GM21737 (cell line): ENCODE data around the gene OR2H2.

Experiments used
- ATAC-seq: cut with Tn5 transposase; IDR thresholded peaks from one replicate; pipeline ENCODE4 v1.9.1; 2021; ENCODE audit warnings: mild to moderate bottlenecking, moderate library complexity; ENCODE audit not compliant: unreplicated experiment

The OR2H2 gene

DNA sequence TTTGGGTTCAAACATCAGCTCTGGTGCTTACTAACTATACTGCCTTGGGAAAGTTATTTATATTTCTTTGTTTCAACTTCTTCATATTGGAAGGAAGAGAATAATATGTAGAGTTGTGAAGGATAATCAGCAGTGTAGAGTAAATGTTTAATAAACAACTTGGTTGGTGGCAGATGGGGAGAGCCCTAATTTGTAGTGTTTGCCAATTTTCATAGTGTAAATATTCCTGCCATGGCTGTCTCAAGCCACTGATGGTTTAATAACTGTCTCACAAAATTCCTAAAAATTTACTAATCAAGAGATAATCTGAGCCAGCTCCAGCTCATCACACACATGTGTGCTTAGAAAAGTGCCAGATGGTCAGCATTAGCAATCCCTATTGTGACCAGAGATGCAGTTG lies at the start of gene OR2H2:
Gene OR2H2 (plus strand): TSS at position 301 of the 400 bp plus-strand sequence. CDS start 2,824 bp downstream, outside the sequence.
- no peak for ATAC-seq

DNA sequence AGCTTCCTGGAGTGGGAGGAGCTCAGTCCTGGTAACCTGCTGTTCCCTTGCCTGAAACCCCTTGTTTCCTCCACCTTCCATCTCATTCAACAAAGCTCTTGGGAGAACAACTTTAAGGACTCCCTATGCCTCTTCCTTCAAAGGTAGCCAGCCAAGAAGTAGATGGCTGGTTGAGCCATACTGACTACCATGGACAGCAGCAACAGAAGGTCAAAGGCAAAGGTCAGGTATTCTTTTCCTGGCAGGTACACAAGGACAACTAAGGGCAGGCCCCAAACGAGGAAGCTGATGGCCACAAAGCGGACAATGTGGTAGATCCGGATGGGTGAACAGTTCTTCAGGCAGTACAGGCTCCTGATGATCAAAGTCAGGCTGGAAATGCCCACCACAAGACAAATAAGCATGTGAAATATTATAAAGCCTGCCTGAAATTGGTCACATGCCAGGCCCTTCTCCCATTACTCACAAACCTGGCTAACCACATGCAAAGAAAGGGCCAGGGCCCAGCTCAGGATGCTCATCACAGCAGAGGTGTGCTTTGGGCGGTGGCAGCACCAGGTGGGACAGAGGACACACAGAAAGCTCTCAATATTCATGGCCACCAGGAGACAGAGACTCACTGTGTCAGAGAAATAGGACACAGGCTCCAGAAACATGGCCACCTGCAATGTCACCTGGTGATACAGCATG lies 47.1 kb upstream of the OR2H2 start:
- ATAC-seq, result no peak

DNA sequence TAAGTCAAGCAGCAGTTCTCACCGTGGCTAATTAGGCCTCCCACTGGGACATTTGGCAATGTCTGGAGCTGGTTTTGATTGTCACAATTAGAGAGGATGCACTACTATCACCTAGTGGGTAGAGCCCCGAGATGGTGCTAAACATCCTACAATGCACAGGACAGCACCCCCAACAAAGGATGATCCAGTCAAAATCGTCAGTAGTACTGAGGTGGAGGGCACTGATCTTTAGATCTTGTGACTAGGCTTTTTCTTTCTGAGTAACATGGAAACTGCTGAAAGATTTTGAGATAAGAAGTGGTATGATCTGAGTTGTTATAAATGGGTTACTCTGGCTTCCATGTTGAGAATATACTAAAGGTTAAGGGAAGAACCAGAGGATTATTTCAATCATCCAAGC lies 37.3 kb upstream of the OR2H2 start:
- ATAC-seq, result no peak

DNA sequence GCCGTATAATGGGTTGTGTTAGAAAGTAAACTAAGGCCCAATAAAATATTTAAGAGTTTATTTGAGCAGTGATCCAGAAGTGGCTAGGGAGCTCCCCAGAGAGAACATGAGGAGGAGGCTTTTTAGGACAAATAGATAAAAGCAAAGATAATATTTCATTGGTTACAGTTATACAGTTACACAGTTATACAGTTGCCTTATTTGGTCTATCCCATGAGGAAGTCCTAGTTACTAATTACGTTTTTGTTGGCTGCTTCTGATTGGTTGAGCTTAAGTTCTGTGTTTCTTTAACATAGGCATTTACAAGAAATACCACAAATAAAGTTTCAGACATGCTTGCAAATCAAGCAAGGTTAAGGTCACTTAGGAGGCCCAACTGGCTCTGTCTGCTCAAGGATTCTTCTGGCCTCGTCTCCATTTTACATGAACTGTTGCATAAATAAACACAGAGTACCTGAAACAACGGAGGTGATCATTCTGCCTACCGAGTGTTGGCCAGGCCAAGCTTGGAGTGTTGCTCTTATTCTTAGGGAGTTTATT lies 32.3 kb upstream of the OR2H2 start:
- ATAC-seq, result no peak

DNA sequence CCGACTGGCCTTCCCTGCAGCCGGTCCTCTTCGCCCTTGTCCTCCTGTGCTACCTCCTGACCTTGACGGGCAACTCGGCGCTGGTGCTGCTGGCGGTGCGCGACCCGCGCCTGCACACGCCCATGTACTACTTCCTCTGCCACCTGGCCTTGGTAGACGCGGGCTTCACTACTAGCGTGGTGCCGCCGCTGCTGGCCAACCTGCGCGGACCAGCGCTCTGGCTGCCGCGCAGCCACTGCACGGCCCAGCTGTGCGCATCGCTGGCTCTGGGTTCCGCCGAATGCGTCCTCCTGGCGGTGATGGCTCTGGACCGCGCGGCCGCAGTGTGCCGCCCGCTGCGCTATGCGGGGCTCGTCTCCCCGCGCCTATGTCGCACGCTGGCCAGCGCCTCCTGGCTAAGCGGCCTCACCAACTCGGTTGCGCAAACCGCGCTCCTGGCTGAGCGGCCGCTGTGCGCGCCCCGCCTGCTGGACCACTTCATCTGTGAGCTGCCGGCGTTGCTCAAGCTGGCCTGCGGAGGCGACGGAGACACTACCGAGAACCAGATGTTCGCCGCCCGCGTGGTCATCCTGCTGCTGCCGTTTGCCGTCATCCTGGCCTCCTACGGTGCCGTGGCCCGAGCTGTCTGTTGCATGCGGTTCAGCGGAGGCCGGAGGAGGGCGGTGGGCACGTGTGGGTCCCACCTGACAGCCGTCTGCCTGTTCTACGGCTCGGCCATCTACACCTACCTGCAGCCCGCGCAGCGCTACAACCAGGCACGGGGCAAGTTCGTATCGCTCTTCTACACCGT lies 31.5 kb upstream of the OR2H2 start:
- ATAC-seq, result no peak

DNA sequence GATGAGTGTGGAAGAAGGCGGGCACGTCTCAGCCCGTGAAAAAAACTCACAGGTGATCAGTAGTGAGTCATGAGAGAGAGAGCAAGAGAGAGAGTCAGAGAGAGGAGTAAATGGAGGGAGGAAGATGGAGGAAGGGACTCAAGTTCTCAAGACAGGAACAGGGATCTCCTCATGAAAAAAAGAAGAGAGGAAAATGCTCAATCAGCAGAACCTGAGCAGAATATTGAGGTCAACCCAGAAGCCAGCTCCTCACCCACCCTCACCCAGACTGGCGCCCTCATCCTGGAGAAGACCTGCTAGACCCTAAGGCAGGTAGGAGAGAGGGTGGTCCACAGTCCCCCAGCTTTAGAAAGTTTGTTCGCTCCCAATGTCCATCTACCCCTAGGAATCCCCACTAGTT lies 30.2 kb upstream of the OR2H2 start:
- ATAC-seq, result no peak

DNA sequence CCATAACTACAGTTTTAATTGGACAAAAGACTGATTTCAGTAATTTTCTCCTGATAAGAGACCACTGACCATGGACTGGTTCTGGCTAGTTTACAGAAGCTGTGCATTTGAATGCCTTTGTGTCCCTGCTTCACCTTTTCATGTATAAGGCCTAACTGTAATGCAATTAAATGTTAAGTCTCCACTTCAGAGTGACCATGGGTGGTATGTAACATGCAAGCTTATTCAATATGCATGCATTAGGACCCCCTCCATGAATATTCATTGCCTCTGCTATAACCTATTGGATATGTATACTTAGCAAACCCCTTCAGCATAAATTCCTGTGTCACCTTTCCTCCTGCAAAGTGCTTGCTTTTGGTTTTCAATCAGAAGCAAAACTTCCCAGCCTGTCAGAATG lies 27.6 kb upstream of the OR2H2 start:
- no peak for ATAC-seq

DNA sequence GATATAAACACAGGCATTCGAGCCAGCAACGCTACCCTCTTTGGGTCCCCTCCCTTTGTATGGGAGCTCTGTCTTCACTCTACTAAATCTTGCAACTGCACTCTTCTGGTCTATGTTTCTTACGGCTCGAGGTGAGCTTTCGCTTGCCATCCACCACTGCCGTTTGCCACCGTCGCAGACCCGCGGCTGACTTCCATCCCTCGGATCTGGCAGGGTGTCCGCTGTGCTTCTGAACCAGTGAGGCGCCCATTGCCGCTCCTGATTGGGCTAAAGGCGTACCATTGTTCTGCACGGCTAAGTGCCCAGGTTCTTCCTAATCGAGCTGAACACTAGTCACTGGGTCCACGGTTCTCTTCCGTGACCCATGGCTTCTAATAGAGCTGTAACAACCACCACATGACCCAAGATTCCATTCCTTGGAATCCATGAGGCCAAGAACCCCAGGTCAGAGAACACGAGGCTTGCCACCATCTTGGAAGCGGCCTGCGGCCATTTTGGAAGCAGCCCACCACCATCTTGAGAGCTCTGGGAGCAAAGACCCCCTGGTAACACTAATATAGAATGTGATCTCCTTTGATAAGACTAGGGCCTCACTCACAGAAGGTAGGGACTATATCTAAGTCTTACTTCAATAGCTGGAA lies 26.4 kb upstream of the OR2H2 start:
- ATAC-seq, result no peak

DNA sequence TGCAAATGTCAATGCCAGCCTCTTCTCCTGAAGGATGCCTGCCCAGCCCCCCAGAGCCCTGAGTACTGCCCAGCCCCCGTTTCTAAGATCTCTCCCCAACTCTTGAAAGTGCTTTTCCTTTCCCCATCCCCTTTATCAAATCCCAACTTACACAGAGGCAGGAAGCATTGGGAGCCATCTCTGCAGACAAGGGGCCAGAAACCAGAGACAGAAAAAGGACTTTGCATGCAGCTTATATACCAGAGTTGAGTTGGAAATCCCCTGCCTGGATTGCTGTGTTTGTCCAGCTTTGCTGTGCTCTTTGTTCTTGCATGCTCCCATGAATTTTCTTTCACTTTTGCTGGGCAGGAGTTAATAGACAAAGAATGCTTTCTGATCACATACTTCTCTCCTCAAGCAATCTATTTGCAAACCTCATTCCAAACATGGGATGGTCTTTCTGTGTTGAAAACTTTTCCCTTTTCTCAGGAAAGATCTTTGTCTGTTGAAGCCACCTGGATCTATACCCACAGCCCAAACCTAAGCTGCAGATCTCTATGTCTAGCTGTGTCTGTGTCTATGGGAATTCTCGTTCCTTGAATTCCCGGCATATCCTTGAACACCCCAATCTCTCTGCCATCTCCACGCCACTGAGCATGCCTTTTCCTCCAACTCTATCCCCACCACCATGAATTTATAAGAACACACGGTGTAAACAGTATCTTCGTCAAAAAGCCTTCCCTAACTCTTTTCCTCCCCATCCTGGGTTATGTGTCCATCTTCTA lies 25.2 kb upstream of the OR2H2 start, which contains the start of gene UBD:
Gene UBD (minus strand): TSS at position 209 of the 764 bp plus-strand sequence. CDS start 31 bp downstream, at position 178.
- ATAC-seq, result no peak

DNA sequence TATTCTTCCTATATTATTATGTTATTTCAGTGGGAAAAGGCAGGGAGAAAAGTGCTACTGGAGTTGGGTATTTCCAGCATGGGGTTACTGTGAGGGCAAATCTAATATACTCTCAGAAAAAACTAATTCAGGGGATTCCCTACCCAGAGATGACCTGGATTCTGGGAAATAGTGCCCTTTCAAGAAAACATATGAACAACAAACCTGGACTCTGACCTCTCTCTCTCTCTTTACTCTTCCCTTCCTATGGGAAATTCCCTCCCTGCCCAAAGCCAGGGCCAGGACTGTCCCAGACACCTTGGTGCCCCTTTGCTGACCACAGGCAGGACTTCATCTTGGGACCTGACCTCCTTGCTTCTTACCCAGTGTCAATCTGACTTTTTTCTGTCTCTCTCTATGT lies 23.8 kb upstream of the OR2H2 start:
- no peak for ATAC-seq

DNA sequence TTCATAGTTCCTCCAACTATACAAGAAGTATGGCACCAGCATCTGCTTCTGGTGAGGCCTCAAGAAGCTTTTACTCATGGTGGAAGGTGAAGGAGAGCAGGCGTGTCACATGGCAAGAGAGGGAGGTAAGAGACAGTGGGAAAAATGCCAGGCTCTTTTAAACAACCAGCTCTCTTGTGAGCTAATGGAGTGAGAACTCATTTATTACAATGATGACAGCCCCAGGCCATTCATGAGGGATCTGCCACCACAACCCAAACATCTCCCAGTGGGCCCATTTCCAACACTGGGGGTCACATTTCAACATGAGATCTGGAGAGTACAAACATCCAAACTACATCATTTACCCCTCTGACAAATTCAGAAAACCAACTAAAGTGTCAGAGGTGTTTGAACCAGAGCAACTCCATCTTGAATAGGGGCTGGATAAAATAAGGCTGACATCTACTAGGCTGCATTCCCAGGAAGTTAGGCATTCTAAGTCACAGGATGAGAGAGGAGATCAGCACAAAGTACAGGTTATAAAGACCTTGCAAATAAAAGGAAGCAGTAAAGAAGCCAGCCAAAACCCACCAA lies 23.2 kb upstream of the OR2H2 start:
- no peak for ATAC-seq

DNA sequence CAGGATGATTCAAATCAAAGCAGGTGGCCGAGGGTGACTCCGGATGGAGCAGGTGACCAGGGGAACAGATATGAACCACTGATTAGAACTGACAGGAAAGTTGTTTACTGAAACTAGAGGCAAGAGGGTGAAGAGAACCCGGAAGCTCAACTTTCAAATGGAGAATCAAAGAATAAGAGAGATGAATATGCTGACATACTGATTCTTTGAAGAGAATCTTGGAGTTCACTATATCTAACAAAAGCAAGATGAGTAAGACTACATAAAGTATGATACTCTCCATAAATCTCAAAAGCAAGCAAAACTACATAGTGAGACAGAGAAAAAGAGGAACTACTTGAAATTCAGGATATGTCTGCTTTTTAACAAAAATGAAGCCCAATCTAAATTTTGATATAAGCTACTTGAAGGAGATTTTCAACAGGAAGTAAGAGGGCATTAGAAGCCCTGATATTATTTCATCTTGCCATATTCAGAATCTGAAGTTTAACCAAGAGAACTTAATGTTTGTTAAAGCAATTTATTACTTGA lies 21.4 kb upstream of the OR2H2 start:
- ATAC-seq, result no peak

DNA sequence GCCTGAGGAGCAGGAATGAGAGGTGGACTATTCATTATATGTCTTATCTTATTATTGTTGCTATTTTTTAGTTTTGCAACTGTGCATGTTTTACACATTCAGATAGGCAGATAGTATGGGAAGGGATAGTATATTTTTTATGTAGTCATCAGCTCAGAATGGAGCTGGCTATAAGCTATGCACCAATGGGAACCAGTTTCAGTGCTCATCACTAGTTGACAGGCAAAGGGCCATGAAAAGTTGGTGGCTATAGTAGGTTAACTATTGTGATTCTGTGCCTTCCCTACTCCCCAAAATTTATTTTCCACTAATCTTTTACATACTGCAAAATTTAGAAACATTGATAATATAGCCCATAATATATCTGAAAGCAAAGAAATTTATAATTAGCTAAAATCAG lies 20.0 kb upstream of the OR2H2 start:
- no peak for ATAC-seq

DNA sequence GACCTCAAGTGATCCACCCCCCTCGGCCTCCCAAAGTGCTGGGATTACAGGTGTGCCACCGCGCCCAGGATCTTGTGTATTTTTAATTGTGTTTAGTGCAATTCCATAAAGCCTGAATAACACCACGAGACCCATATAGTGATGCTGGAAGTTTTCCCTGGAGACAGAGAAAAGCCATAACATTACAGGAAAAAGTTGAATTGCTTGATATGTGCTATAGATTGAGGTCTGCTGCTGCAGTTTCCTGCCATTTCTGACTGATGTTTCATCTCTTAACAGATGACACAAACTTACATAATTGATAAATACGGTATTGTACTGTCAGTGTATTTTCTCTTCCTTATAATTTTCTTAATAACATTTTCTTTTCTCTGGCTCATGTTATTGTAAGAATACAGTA lies 18.1 kb upstream of the OR2H2 start:
- no peak for ATAC-seq

DNA sequence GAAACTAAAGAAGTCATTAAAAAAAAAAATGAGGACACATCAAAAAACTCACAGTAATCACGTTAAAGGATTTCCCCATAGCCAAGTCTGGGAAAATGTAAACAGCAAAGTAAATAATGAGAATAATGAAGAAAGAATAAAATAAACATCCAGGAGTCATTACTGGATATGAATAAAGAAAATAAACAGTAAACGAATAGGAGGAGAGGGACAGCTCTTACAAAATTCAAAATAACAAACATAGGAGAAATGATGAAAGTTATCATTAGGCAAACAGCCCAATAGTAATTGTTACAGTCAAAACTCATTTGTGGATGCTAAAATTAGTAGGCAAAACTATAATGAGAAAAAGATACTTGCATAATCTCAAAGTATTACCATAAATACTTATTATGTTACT lies 17.4 kb upstream of the OR2H2 start:
- no peak for ATAC-seq

DNA sequence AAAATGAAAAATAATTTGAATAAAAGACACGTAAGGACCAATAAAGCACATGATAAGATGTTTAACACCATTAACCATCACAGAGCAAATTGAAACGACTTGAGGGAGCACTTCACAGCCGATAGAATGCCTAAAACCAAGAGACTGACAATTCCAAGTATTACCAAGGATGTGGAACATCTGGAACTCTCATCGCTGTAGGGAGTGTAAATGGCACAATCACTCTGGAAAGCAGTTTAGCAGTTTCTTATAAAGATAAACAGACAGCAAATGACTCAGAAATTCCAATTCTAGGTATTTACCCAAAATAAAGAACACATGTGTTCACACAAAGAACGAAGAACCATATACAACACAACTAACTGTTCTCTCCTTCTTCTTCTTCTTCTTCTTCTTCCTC lies 16.9 kb upstream of the OR2H2 start:
- ATAC-seq, result no peak

DNA sequence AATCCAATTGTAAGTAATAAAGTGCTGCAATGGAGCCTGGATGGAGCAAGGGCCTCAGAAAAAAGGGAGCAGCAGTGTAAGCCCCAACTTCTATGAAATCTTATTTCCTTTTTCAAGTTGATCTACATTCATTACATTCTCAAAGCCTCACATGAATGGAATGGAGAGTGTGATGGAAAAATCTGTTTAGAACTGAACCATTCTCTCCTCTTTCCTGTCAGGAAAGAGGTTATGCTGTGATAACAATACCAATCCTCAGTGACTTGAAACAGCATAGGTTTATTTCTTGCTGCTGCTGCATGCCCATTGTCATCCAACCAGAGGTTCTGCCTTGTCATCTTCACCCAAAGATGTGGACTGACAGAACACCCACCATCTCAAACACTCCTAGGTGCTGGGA lies 8.9 kb upstream of the OR2H2 start:
- ATAC-seq, result no peak

DNA sequence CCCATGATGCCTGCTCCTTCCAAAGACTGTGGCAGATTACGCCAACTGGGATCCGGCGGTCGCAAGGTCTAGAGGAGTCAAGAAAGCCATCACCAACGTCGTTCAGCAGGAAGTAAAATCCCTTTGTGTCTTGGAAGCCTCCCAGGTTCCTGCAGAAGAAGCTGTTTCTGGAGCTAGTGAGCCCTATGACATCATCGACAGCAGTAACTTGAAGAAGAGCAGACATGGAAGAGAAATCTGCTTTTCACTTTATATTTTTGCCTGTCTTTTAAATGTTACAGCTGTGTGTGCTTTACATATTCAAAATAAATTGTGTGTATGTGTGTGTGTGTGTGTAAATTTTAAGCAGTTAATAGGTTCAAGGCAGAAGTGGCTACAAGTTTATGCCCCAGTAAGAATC lies 7.4 kb upstream of the OR2H2 start:
- no peak for ATAC-seq

DNA sequence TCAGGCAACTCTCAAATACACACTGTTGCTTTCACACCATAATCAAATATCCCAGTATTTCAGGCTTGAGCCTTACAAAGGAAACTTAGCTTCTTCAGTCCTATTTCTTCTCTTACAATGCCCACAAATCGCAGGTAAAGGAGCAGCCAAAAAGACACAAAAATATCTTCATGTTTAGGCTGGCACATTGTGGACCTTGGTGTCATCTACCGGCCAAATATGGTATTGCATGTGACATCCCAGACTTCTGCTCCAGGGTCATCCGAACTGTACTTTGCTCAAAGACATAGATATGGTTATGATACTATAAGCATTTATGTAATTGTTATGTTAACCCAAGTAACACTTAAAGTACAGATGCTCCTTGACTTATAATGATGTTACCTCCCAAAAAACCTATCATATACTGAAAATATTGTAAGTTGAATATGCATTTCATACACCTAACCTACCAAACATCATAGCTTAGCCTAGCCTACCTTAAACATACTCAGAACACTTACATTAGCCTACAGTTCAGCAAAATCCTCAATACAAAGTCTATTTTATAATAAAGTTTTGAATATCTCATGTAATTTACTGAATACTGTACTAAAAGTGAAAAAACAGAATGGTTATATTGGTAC lies 4.6 kb downstream of the OR2H2 start:
- no peak for ATAC-seq
